Measurements from ENCODE around the gene BCR. TPM values are rescaled to one million over a fixed set of nuclear protein-coding genes. Genes with fewer than 3 reads are reported as not detected.
A peak's percentile ranks its signal among the peaks of the same experiment; 100 is the strongest.

BCR gene
- total RNA-seq, 2 donors from 2014 or later: 102 to 172 TPM

DNA sequence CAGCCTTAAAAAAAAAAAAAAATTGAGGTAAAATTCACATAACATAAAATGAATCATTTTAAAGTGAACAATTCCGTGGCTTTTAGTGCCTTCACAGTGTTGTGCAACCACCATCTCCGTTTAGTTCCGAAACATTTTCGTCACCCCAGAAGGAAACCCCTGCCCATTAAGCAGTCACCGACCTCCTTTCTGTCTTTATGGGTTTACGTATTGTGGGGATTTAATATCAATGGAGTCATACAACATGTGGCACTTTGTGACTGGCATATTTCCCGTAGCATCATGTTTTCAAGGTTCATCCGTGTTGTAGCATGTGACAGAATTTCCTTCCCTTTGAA lies 65.5 kb downstream of the BCR start:
- Histone ChIP-seq H3K4me3 (ENCODE audit: low read length) (no peak overlapping the region), H3K27ac (ENCODE audit: low read depth, low read length) (no peak overlapping the region), H3K9me3 (ENCODE audit: control insufficient read depth, low read length) (no peaks in the 10 kb centered on the region), H3K9ac (ENCODE audit: extremely low read depth, low read length, poor library complexity, severe bottlenecking) (no peak overlapping the region), H3K4me1 (ENCODE audit: control insufficient read depth, insufficient read depth, low read length) (peaks cover 53% of the 10 kb centered on the region), H3K27me3 (ENCODE audit: control insufficient read depth, insufficient read depth, low read length, poor library complexity, severe bottlenecking) (no peaks in the 10 kb centered on the region), H3K36me3 (ENCODE audit: control insufficient read depth, insufficient read depth, low read length) (peaks cover 14% of the 10 kb centered on the region)
- Mint-ChIP-seq H3K36me3 (ENCODE audit: low read depth) (peaks cover 1% of the 10 kb centered on the region), H3K4me3 (no peak overlapping the region), H3K9me3 (peaks cover under 1% of the 10 kb centered on the region), H3K4me1 (peaks cover 81% of the 10 kb centered on the region), H3K27me3 (ENCODE audit: insufficient read depth) (no peaks in the 10 kb centered on the region), H3K27ac (peak overlapping the region; percentile 49)
- TF ChIP-seq, protein P1, sequence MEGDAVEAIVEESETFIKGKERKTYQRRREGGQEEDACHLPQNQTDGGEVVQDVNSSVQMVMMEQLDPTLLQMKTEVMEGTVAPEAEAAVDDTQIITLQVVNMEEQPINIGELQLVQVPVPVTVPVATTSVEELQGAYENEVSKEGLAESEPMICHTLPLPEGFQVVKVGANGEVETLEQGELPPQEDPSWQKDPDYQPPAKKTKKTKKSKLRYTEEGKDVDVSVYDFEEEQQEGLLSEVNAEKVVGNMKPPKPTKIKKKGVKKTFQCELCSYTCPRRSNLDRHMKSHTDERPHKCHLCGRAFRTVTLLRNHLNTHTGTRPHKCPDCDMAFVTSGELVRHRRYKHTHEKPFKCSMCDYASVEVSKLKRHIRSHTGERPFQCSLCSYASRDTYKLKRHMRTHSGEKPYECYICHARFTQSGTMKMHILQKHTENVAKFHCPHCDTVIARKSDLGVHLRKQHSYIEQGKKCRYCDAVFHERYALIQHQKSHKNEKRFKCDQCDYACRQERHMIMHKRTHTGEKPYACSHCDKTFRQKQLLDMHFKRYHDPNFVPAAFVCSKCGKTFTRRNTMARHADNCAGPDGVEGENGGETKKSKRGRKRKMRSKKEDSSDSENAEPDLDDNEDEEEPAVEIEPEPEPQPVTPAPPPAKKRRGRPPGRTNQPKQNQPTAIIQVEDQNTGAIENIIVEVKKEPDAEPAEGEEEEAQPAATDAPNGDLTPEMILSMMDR (conservative IDR thresholded peaks at IDR 0.05): no peak
- WGBS, 2 experiments (ENCODE audit: insufficient coverage in 1 of 2, insufficient read length in 1 of 2): 89 to 90% methylated on average over 7 to 8 of the region's 8 CpGs
- no peak for DNase-seq

DNA sequence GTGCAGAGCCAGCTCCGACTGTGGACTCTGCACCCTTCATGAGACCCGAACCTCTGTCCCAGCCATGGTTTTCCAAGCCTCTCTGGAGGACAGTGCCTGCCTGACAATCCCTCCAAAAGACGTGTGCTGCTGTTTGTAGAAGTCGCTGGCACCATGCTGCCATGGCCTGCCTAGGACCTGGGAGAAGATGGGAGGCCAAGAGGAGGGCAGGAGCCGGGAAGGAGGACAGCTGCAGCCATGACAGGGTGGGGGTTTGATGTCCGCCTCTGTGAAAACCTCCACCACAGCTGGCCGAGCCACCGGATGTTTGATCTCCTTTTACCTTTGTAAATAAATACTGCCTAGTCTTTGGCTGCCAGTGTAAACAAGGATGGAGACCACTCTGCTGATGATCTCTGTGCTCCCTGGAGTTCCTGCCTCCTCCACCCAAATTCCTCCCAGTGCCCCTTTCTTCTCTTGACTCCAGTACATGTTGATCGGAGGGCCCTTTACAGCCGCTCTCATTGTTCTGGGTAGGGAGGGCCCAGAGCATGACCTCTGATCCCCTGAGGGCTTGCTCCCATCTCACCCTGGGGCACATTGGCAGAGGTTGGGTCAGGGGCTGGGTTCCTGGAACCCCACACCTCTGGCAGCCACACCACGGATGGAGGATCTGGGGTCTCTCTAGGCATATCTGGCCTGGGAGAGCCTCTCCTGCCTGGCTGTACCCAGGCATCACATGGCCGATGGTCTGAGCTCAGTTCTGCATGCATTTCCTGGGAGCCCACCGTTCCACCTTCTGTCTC lies 66.9 kb downstream of the BCR start:
- 92 to 96% methylated on average over 4 to 13 of the region's 13 CpGs for WGBS, 2 experiments (ENCODE audit: insufficient coverage in 1 of 2, insufficient read length in 1 of 2)
- no peaks in the 10 kb centered on the region for H3K9me3 ChIP-seq (ENCODE audit: control insufficient read depth, low read length)
- no peak overlapping the region for H3K27ac ChIP-seq (ENCODE audit: low read depth, low read length)
- H3K9me3 Mint-ChIP-seq: no peaks in the 10 kb centered on the region
- H3K9ac ChIP-seq (ENCODE audit: extremely low read depth, low read length, poor library complexity, severe bottlenecking): no peak overlapping the region
- H3K4me1 ChIP-seq (ENCODE audit: control insufficient read depth, insufficient read depth, low read length): peaks cover 51% of the 10 kb centered on the region
- H3K27me3 Mint-ChIP-seq (ENCODE audit: insufficient read depth): no peaks in the 10 kb centered on the region
- H3K4me1 Mint-ChIP-seq: peaks cover 82% of the 10 kb centered on the region
- H3K4me3 ChIP-seq (ENCODE audit: low read length): no peak overlapping the region
- H3K27me3 ChIP-seq (ENCODE audit: control insufficient read depth, insufficient read depth, low read length, poor library complexity, severe bottlenecking): no peaks in the 10 kb centered on the region
- H3K4me3 Mint-ChIP-seq: no peak overlapping the region
- H3K36me3 ChIP-seq (ENCODE audit: control insufficient read depth, insufficient read depth, low read length): peaks cover 14% of the 10 kb centered on the region
- TF ChIP-seq, protein P1 (conservative IDR thresholded peaks at IDR 0.05): no peak
- peak overlapping the region; percentile 67 for H3K27ac Mint-ChIP-seq
- no peaks in the 10 kb centered on the region for H3K36me3 Mint-ChIP-seq (ENCODE audit: low read depth)
- DNase-seq: no peak

DNA sequence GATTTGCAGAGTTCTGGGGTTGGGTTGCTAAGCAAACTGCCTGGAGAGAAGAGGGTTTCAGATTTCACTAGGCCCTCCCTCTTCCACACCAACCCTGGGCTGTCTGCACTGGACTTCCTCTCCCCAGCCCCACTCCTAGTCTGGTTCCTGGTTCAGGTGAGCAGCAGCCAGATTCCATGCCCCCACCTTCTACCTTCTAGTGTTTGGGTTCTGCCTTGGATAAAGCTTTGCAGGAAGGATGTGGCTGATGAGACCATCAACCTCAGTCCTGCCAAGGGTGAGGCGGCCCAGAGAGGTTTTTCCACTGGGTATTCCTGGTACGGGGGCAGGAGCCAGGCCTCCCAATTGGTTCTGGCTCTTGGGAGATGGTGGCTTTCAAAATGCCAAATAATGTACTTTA lies 68.3 kb downstream of the BCR start:
- H3K4me1 ChIP-seq (ENCODE audit: control insufficient read depth, insufficient read depth, low read length): peaks cover 44% of the 10 kb centered on the region
- peaks cover 72% of the 10 kb centered on the region for H3K4me1 Mint-ChIP-seq
- DNase-seq: no peak

More for the DNA sequence above, 68.3 kb downstream of the BCR start:
- H3K27me3 ChIP-seq (ENCODE audit: control insufficient read depth, insufficient read depth, low read length, poor library complexity, severe bottlenecking): no peaks in the 10 kb centered on the region
- Mint-ChIP-seq H3K4me3 (no peak overlapping the region), H3K27me3 (ENCODE audit: insufficient read depth) (no peaks in the 10 kb centered on the region), H3K36me3 (ENCODE audit: low read depth) (peaks cover 6% of the 10 kb centered on the region), H3K27ac (no peak overlapping the region), H3K9me3 (no peaks in the 10 kb centered on the region)
- 92 to 100% methylated on average over 2 of the region's 2 CpGs for WGBS, 2 experiments (ENCODE audit: insufficient coverage in 1 of 2, insufficient read length in 1 of 2)
- no peaks in the 10 kb centered on the region for H3K9me3 ChIP-seq (ENCODE audit: control insufficient read depth, low read length)
- TF ChIP-seq, protein P1 (conservative IDR thresholded peaks at IDR 0.05): no peak
- H3K36me3 ChIP-seq (ENCODE audit: control insufficient read depth, insufficient read depth, low read length): peaks cover 14% of the 10 kb centered on the region
- no peak overlapping the region for H3K4me3 ChIP-seq (ENCODE audit: low read length)
- H3K27ac ChIP-seq (ENCODE audit: low read depth, low read length): no peak overlapping the region
- H3K9ac ChIP-seq (ENCODE audit: extremely low read depth, low read length, poor library complexity, severe bottlenecking): no peak overlapping the region
